Natural killer cell (primary cell): ENCODE data around the gene PRPSAP2. TPM values are rescaled to one million over a fixed set of nuclear protein-coding genes. Genes with fewer than 3 reads are reported as not detected.

Experiments
- ATAC-seq, 3 donors: fragments of 150-1000 bp in 2 of 3; fragments of 200-7000 bp in 1 of 3; cut with Tn5 transposase; 1 replicate in 1 of 3; 2 replicates in 2 of 3; pipeline ENCODE4 v1.10.0; 2021; ENCODE audit warnings: mild to moderate bottlenecking in 2 of 3, moderate library complexity in 2 of 3
- DNase-seq, 2 donors: peaks; one replicate each; pipeline versions ENCODE4 v3.0.0 to v3.0.0-alpha.2; 2013 to 2021; ENCODE audit warnings: mixed read lengths in 1 of 2
- H3K27ac ChIP-seq: one replicate; pipeline ENCODE4 v1.5.1; 2013; ENCODE audit warnings: mild to moderate bottlenecking, low read length
- H3K27me3 ChIP-seq: one replicate; pipeline ENCODE4 v1.6.1; 2013; ENCODE audit warnings: low read length; ENCODE audit not compliant: control insufficient read depth, insufficient read depth
- H3K36me3 ChIP-seq: one replicate; pipeline ENCODE4 v1.6.1; 2013; ENCODE audit warnings: low read length; ENCODE audit not compliant: control insufficient read depth, insufficient read depth
- H3K4me1 ChIP-seq: one replicate; pipeline ENCODE4 v1.6.1; 2013; ENCODE audit warnings: low read length; ENCODE audit not compliant: control insufficient read depth, insufficient read depth
- H3K4me3 ChIP-seq: one replicate; pipeline ENCODE4 v1.5.1; 2013; ENCODE audit warnings: low read length
- H3K9me3 ChIP-seq: one replicate; pipeline ENCODE4 v1.6.1; 2013; ENCODE audit warnings: low read length; ENCODE audit not compliant: control insufficient read depth, insufficient read depth
- H3K27ac Mint-ChIP-seq, 2 donors: one replicate each; pipeline ENCODE4 v1.8.0; 2022; ENCODE audit warnings: mild to moderate bottlenecking in 2 of 2, mixed read lengths in 2 of 2, moderate library complexity in 1 of 2
- H3K27me3 Mint-ChIP-seq, 2 donors: one replicate each; pipeline ENCODE4 v1.8.0; 2022; ENCODE audit warnings: low read depth in 2 of 2, mixed read lengths in 2 of 2
- H3K36me3 Mint-ChIP-seq: one replicate; pipeline ENCODE4 v1.8.0; 2022; ENCODE audit warnings: mixed read lengths
- H3K4me1 Mint-ChIP-seq, 2 donors: one replicate each; pipeline ENCODE4 v1.8.0; 2022; ENCODE audit warnings: mixed read lengths in 2 of 2
- H3K4me3 Mint-ChIP-seq: one replicate; pipeline ENCODE4 v1.8.0; 2022; ENCODE audit warnings: mild to moderate bottlenecking, moderate library complexity, mixed read lengths
- H3K9me3 Mint-ChIP-seq, 2 donors: one replicate each; pipeline ENCODE4 v1.8.0; 2022; ENCODE audit warnings: mixed read lengths in 2 of 2
- WGBS: methylation state at CpG from one replicate; pipeline ENCODE4 v1.1.7; 2013; ENCODE audit warnings: missing lambda C conversion rate; ENCODE audit not compliant: insufficient coverage; 5-methylcytosine and 5-hydroxymethylcytosine counted together
- intact Hi-C: fragments of 100-400 bp; cut with micrococcal nuclease; formaldehyde crosslinking; loops from one replicate; pipeline ENCODE4 v1.14.2; 2022
- total RNA-seq, 4 donors: library from RNA; stranded (reverse); fragments of 120-200 nt in 1 of 4; gene quantifications; one replicate each; pipeline versions ENCODE4 v1.2.3 to v1.2.4, GENCODE V29; 2013 to 2022
- TF ChIP-seq, protein P1 (sequence below): fragments of 200-600 bp; IDR thresholded peaks from one replicate; pipeline ENCODE4 v1.8.0; 2022; ENCODE audit warnings: antibody characterized with exemption

PRPSAP2 gene
- total RNA-seq, 3 donors from 2014 or later (not counting 1 experiment from before 2014, with no cell fraction given): 33.4 to 48.2 (median 33.8) TPM

DNA sequence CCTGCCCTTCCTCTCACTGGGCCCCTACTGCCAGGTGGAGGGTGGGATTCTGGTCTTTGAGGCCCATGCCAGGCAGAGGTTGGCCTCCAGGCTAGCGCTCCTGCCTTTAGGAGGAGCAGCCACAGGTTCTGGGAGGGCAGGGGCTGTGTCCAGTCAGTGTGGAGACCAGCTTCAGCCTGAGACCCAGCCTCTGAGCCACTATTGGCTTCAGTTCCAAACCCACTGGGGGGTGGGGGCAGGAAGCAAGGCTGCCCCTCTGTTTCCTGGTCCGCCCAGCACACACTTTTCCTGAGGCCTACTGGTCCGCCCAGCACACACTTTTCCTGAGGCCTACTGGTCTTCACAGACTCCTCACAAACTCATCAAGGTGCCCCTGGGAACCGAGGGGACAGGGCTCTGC is 110.4 kb downstream of the PRPSAP2 start:
- H3K9me3 Mint-ChIP-seq: no peaks in the 10 kb centered on the region
- H3K9me3 ChIP-seq: no peaks in the 10 kb centered on the region
- no peaks in the 10 kb centered on the region for H3K36me3 Mint-ChIP-seq
- no peak overlapping the region for H3K4me3 Mint-ChIP-seq
- H3K4me1 ChIP-seq: peaks cover 4% of the 10 kb centered on the region
- no peak for ATAC-seq
- no peak for DNase-seq
- H3K27me3 Mint-ChIP-seq: peaks cover 0 to 3% of the 10 kb centered on the region in 2 donors
- H3K27ac Mint-ChIP-seq: no peak overlapping the region
- intact Hi-C loops: no loop called here
- peaks cover 0 to 5% of the 10 kb centered on the region in 2 donors for H3K4me1 Mint-ChIP-seq
- TF ChIP-seq, protein P1, sequence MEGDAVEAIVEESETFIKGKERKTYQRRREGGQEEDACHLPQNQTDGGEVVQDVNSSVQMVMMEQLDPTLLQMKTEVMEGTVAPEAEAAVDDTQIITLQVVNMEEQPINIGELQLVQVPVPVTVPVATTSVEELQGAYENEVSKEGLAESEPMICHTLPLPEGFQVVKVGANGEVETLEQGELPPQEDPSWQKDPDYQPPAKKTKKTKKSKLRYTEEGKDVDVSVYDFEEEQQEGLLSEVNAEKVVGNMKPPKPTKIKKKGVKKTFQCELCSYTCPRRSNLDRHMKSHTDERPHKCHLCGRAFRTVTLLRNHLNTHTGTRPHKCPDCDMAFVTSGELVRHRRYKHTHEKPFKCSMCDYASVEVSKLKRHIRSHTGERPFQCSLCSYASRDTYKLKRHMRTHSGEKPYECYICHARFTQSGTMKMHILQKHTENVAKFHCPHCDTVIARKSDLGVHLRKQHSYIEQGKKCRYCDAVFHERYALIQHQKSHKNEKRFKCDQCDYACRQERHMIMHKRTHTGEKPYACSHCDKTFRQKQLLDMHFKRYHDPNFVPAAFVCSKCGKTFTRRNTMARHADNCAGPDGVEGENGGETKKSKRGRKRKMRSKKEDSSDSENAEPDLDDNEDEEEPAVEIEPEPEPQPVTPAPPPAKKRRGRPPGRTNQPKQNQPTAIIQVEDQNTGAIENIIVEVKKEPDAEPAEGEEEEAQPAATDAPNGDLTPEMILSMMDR: no peak
- no peak overlapping the region for H3K4me3 ChIP-seq
- no peak overlapping the region for H3K27ac ChIP-seq
- 76% methylated on average over 4 of the region's 4 CpGs for WGBS
- no peaks in the 10 kb centered on the region for H3K27me3 ChIP-seq
- no peaks in the 10 kb centered on the region for H3K36me3 ChIP-seq

DNA sequence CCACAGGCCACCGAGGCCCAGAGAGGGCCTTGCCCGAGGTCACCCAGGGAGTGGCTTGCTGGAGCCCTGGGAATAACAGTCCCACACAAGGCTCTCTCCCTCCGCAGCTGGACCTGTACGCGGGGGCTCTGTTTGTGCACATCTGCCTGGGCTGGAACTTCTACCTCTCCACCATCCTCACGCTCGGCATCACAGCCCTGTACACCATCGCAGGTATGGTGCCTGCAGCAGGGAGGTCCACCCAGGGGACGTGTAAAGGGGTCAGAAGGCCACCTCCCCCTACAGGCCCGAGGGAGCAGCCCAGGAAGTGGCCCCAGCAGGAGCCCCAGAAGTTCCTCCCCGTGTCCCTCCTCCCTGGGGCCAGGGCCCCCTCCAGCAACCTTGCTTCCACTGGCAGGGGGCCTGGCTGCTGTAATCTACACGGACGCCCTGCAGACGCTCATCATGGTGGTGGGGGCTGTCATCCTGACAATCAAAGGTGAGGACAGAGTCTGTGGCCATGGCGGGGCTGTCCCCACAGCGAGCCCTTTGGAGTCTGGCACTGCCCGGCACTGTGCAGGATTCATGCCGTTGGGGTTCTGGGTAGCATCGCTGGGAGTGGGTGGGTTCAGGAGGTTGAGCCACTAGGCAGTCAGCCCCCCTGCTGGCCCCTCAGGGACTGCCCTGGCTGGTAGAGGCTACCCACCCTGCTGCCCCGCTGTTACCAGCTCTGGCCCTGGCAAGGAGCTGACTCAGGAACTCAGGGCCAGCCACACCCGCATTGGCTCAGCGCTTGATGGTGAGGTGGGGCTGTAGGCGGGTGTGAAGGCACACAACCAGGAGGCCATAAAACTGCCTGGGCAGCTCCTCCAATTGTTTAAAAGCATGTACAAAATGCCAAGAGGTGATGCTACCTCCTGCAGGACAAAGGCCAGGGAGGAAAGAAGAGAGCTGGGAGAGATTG is 111.3 kb downstream of the PRPSAP2 start:
- Histone ChIP-seq H3K27ac (no peak overlapping the region), H3K9me3 (no peaks in the 10 kb centered on the region), H3K4me3 (no peak overlapping the region), H3K27me3 (no peaks in the 10 kb centered on the region), H3K36me3 (no peaks in the 10 kb centered on the region), H3K4me1 (peaks cover 4% of the 10 kb centered on the region)
- peaks cover 0 to 3% of the 10 kb centered on the region in 2 donors for H3K27me3 Mint-ChIP-seq
- intact Hi-C loops: no loop called here
- peaks cover 0 to 5% of the 10 kb centered on the region in 2 donors for H3K4me1 Mint-ChIP-seq
- TF ChIP-seq, protein P1: no peak
- ATAC-seq (peak in 1 of 3 donors; percentile 30), DNase-seq (no peak)
- no peak overlapping the region for H3K4me3 Mint-ChIP-seq
- H3K27ac Mint-ChIP-seq: no peak overlapping the region
- H3K9me3 Mint-ChIP-seq: no peaks in the 10 kb centered on the region
- H3K36me3 Mint-ChIP-seq: no peaks in the 10 kb centered on the region
- 67% methylated on average over 23 of the region's 23 CpGs for WGBS

DNA sequence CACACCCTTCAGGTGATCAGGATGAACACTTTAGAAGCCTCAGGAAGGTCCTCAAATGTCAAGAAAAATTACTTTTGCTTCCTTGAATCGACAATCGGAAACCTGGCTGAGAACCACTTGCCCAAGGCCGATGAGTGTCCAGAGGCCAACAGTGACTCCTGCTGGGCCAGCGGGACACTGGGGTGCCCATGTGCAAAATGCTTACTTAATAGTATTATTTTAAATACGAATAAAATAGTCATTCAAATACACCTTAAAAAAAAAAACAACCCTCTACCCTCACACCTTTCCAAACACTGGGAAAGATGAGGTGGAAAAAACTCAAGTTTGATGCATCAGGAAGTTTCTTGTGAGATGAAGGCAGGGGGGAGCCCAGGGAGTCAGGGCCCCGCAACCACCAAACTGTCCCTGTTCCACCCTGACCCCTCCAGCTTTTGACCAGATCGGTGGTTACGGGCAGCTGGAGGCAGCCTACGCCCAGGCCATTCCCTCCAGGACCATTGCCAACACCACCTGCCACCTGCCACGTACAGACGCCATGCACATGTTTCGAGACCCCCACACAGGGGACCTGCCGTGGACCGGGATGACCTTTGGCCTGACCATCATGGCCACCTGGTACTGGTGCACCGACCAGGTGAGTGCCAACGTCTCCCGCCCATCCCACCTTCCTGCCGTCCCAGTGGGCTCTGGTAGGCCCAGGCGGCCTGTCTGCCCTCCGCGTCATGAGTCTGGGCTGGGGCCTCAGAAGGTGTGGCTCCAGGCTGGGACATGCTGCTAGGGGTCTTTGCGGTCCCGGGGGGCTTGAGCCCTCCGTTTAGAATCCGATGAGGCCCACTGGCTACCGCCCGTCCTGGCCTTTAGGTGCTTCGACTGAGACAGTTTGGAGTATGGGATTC is 112.9 kb downstream of the PRPSAP2 start:
- H3K27me3 Mint-ChIP-seq: no peaks in the 10 kb centered on the region
- no peak overlapping the region for H3K4me3 Mint-ChIP-seq
- Histone ChIP-seq H3K27me3 (no peaks in the 10 kb centered on the region), H3K27ac (no peak overlapping the region), H3K9me3 (no peaks in the 10 kb centered on the region), H3K4me3 (no peak overlapping the region), H3K4me1 (peaks cover 4% of the 10 kb centered on the region), H3K36me3 (no peaks in the 10 kb centered on the region)
- peaks cover 0 to 5% of the 10 kb centered on the region in 2 donors for H3K4me1 Mint-ChIP-seq
- DNase-seq (no peak), ATAC-seq (no peak)
- H3K9me3 Mint-ChIP-seq: no peaks in the 10 kb centered on the region
- TF ChIP-seq, protein P1: no peak
- no peak overlapping the region for H3K27ac Mint-ChIP-seq
- H3K36me3 Mint-ChIP-seq: no peaks in the 10 kb centered on the region
- WGBS: 90% methylated on average over 26 of the region's 28 CpGs
- intact Hi-C loops: no loop called here
